HepG2 (cell line): ENCODE measurements around the gene TMEM270. TPM values are rescaled to one million over a fixed set of nuclear protein-coding genes. Genes with fewer than 3 reads are reported as not detected.

Source experiments
- FOXP4 ChIP-seq: sonication (generic); formaldehyde crosslinking; IDR thresholded peaks from 2 replicates; pipeline ENCODE4 v1.4.0; 2020; ENCODE audit warnings: missing genetic modification reagents
- ONECUT2 ChIP-seq: sonication (generic); formaldehyde crosslinking; IDR thresholded peaks from 2 replicates; pipeline ENCODE4 v1.4.0; 2020; ENCODE audit warnings: missing genetic modification reagents
- PAX8 ChIP-seq: sonication (generic); formaldehyde crosslinking; IDR thresholded peaks from 2 replicates; pipeline ENCODE4 v1.8.0; 2022; ENCODE audit warnings: mild to moderate bottlenecking, missing genetic modification reagents, borderline replicate concordance
- THAP8 ChIP-seq: sonication (generic); formaldehyde crosslinking; IDR thresholded peaks from 2 replicates; pipeline ENCODE4 v1.5.1; 2020; ENCODE audit warnings: missing genetic modification reagents, mild to moderate bottlenecking, borderline replicate concordance
- ZNF251 ChIP-seq: sonication (generic); formaldehyde crosslinking; IDR thresholded peaks from 2 replicates; pipeline ENCODE4 v1.9.0; 2021; ENCODE audit warnings: mild to moderate bottlenecking, missing genetic modification reagents
- ZNF317 ChIP-seq: sonication (generic); formaldehyde crosslinking; IDR thresholded peaks from 2 replicates; pipeline ENCODE4 v1.5.0; 2020; ENCODE audit warnings: mild to moderate bottlenecking, missing genetic modification reagents
- ZNF318 ChIP-seq: sonication (generic); formaldehyde crosslinking; IDR thresholded peaks from 2 replicates; pipeline ENCODE4 v1.4.0; 2020; ENCODE audit warnings: mild to moderate bottlenecking, missing genetic modification reagents
- ZSCAN5A ChIP-seq: sonication (generic); formaldehyde crosslinking; IDR thresholded peaks from 2 replicates; pipeline ENCODE4 v1.8.0; 2022; ENCODE audit warnings: mild to moderate bottlenecking, missing genetic modification reagents, borderline replicate concordance
- polyA plus RNA-seq, 8 experiments: library from polyadenylated mRNA; depleted of rRNA in 3 of 8; stranded (reverse) in 7 of 8; unstranded in 1 of 8; fragments of >200 nt; fragmentation: Illumina TruSeq in 4 of 8; extraction: Trizol in 4 of 8; gene quantifications; 2 replicates each; pipeline versions ENCODE4 v1.2.1 to v1.2.3, GENCODE V29; 2011 to 2016; ENCODE audit warnings: low read depth in 4 of 8, missing spikeins in 1 of 8, mixed read lengths in 1 of 8; ENCODE audit not compliant: insufficient read depth in 1 of 8
- total RNA-seq, 5 experiments: library from RNA; depleted of rRNA; stranded (reverse); fragments of >200 nt; fragmentation: Illumina TruSeq; extraction: Trizol; gene quantifications; 2 replicates each; pipeline ENCODE4 v1.2.3, GENCODE V29; 2016; ENCODE audit warnings: low read depth in 1 of 5

The TMEM270 gene
- total and polyA plus RNA-seq, 2 of the 13 experiments (the other 11 are each of a cell fraction or from before 2014, with no cell fraction given): not detected

GRCh38 chr7:73894733-73895551, 34.0 kb downstream of the TMEM270 start (continued):
- TF ChIP-seq ZNF318 (CRISPR knock-in tag) (no peak), ZSCAN5A (CRISPR knock-in tag) (no peak), THAP8 (CRISPR knock-in tag) (no peak), ZNF251 (CRISPR knock-in tag) (no peak), PAX8 (CRISPR knock-in tag) (no peak), FOXP4 (CRISPR knock-in tag) (no peak), ZNF317 (no peak), ONECUT2 (no peak)
